Measurements from ENCODE around the gene TSEN54.

TSEN54 gene

GRCh38 chr17:75566416-75566815, 50.1 kb downstream of the TSEN54 start:
- Histone ChIP-seq H3K36me3 (ENCODE audit: control insufficient read depth, insufficient read depth, low read length) (no peaks in the 10 kb centered on the region), H3K4me3 (ENCODE audit: insufficient read depth, low read depth, low read length) (no peak overlapping the region), H3K27ac (ENCODE audit: insufficient read depth, low read depth, low read length, poor library complexity, severe bottlenecking) (no peak overlapping the region), H3K4me1 (ENCODE audit: control insufficient read depth, insufficient read depth, low read length) (no peaks in the 10 kb centered on the region), H3K27me3 (ENCODE audit: control insufficient read depth, insufficient read depth, low read length, poor library complexity, severe bottlenecking) (no peaks in the 10 kb centered on the region), H3K9me3 (ENCODE audit: control insufficient read depth, low read length) (no peaks in the 10 kb centered on the region)
- WGBS, 2 experiments, result 87 to 88% methylated on average over 6 of the region's 6 CpGs

DNA sequence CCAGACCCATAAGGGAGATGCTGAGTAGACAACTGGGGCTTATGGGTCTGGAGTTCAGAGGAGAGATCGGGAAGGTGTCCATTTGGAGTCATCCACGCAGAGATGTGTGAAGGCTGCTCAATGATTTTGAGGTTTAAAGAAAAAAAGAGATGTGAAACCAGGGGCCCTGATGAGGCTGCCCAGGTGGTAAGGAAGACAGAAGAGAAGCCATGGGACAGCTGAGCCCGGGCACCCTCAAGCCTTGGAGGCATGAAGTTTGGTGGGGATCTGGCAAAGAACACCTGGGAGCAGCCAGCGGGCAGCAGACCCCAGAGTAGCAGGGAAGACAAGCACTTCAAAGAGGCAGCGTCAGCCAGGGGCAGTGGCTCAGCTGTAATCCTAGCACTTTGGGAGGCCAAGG, 50.5 kb downstream of the TSEN54 start:
- H3K27me3 ChIP-seq (ENCODE audit: control insufficient read depth, insufficient read depth, low read length, poor library complexity, severe bottlenecking), result no peaks in the 10 kb centered on the region
- WGBS, 2 experiments, result 91 to 93% methylated on average over 5 of the region's 5 CpGs

GRCh38 chr17:75568412-75569255, 52.3 kb downstream of the TSEN54 start:
- Histone ChIP-seq H3K27me3 (ENCODE audit: control insufficient read depth, insufficient read depth, low read length, poor library complexity, severe bottlenecking) (no peaks in the 10 kb centered on the region), H3K4me3 (ENCODE audit: insufficient read depth, low read depth, low read length) (no peak overlapping the region), H3K36me3 (ENCODE audit: control insufficient read depth, insufficient read depth, low read length) (no peaks in the 10 kb centered on the region), H3K27ac (ENCODE audit: insufficient read depth, low read depth, low read length, poor library complexity, severe bottlenecking) (no peak overlapping the region), H3K9me3 (ENCODE audit: control insufficient read depth, low read length) (no peaks in the 10 kb centered on the region), H3K4me1 (ENCODE audit: control insufficient read depth, insufficient read depth, low read length) (no peaks in the 10 kb centered on the region)
- WGBS, 2 experiments, result 94 to 96% methylated on average over 31 of the region's 31 CpGs

More for the DNA sequence above, 50.5 kb downstream of the TSEN54 start:
- Histone ChIP-seq H3K9me3 (ENCODE audit: control insufficient read depth, low read length) (no peaks in the 10 kb centered on the region), H3K4me3 (ENCODE audit: insufficient read depth, low read depth, low read length) (no peak overlapping the region), H3K4me1 (ENCODE audit: control insufficient read depth, insufficient read depth, low read length) (no peaks in the 10 kb centered on the region), H3K36me3 (ENCODE audit: control insufficient read depth, insufficient read depth, low read length) (no peaks in the 10 kb centered on the region), H3K27ac (ENCODE audit: insufficient read depth, low read depth, low read length, poor library complexity, severe bottlenecking) (no peak overlapping the region)

DNA sequence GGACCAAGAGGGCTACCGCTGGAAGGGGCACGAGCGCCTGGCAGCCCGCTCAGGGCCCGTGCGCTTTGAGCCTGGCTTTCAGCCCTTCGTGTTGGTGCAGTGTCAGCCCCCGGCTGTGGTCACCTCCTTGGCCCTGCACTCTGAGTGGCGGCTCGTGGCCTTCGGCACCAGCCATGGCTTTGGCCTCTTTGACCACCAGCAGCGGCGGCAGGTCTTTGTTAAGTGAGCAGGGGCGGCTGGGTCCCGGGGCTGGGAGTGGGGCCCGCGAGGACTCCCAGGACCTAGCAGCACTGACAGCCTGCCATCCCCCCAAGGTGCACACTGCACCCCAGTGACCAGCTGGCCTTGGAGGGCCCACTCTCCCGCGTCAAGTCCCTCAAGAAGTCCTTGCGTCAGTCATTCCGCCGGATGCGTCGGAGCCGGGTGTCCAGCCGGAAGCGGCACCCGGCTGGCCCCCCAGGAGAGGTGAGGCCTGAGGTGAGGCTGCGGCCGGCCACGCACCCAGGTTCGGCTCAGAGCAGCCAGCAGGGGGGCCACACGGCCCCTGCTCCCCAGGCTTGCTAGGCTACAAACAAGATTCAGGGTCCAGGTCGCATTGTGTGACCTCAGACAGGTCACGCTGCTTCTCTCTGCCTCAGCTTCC, 53.8 kb downstream of the TSEN54 start:
- Histone ChIP-seq H3K4me3 (ENCODE audit: insufficient read depth, low read depth, low read length) (no peak overlapping the region), H3K27ac (ENCODE audit: insufficient read depth, low read depth, low read length, poor library complexity, severe bottlenecking) (no peak overlapping the region), H3K4me1 (ENCODE audit: control insufficient read depth, insufficient read depth, low read length) (no peaks in the 10 kb centered on the region), H3K9me3 (ENCODE audit: control insufficient read depth, low read length) (no peaks in the 10 kb centered on the region), H3K36me3 (ENCODE audit: control insufficient read depth, insufficient read depth, low read length) (no peaks in the 10 kb centered on the region), H3K27me3 (ENCODE audit: control insufficient read depth, insufficient read depth, low read length, poor library complexity, severe bottlenecking) (no peaks in the 10 kb centered on the region)
- 94 to 95% methylated on average over 35 of the region's 35 CpGs for WGBS, 2 experiments

- Histone ChIP-seq H3K36me3 (ENCODE audit: control insufficient read depth, insufficient read depth, low read length) (no peaks in the 10 kb centered on the region), H3K9me3 (ENCODE audit: control insufficient read depth, low read length) (no peaks in the 10 kb centered on the region), H3K4me3 (ENCODE audit: insufficient read depth, low read depth, low read length) (no peak overlapping the region), H3K4me1 (ENCODE audit: control insufficient read depth, insufficient read depth, low read length) (no peaks in the 10 kb centered on the region), H3K27me3 (ENCODE audit: control insufficient read depth, insufficient read depth, low read length, poor library complexity, severe bottlenecking) (no peaks in the 10 kb centered on the region), H3K27ac (ENCODE audit: insufficient read depth, low read depth, low read length, poor library complexity, severe bottlenecking) (no peak overlapping the region)
- WGBS, 2 experiments, result 96% methylated on average over 11 of the region's 11 CpGs
These were observed 54.4 kb downstream of the TSEN54 start for GRCh38 chr17:75570772-75571171.

DNA sequence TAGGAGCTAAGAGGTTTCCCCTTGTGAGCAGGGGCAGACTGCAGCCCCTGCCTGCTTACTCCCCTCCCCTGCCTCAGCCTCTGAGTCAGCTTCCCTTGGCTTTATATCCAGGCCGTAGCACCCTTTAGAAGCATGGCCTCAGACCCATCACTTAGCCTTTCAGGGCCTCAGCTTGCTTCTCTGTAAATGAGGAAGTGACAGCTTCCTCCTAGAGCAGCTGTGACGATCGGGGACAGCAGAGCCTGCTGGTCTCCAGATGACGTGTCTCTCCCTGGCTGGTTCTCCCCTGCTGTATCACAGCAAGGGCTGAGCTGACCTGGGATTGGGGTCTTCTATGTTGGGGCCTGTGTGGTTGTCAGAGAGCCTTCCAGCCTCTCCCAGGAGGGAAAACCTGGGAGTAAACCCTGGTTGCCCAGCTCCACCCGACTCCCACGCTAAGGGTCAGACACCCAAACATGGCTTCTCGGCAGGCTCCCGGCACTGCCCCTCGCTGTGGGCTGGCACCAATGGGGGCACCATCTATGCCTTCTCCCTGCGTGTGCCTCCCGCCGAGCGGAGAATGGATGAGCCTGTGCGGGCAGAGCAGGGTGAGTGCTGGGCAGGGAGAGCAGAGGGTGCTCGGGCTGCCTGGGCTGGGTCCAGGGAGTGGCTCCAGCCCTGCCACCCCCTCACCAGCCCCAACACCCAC, 55.0 kb downstream of the TSEN54 start:
- H3K27me3 ChIP-seq (ENCODE audit: control insufficient read depth, insufficient read depth, low read length, poor library complexity, severe bottlenecking), result no peaks in the 10 kb centered on the region
- no peaks in the 10 kb centered on the region for H3K36me3 ChIP-seq (ENCODE audit: control insufficient read depth, insufficient read depth, low read length)
- WGBS, 2 experiments, result 89 to 91% methylated on average over 15 of the region's 15 CpGs
- no peaks in the 10 kb centered on the region for H3K4me1 ChIP-seq (ENCODE audit: control insufficient read depth, insufficient read depth, low read length)
- H3K9me3 ChIP-seq (ENCODE audit: control insufficient read depth, low read length), result no peaks in the 10 kb centered on the region
- no peak overlapping the region for H3K4me3 ChIP-seq (ENCODE audit: insufficient read depth, low read depth, low read length)
- no peak overlapping the region for H3K27ac ChIP-seq (ENCODE audit: insufficient read depth, low read depth, low read length, poor library complexity, severe bottlenecking)

- Histone ChIP-seq H3K4me3 (ENCODE audit: insufficient read depth, low read depth, low read length) (no peak overlapping the region), H3K36me3 (ENCODE audit: control insufficient read depth, insufficient read depth, low read length) (no peaks in the 10 kb centered on the region), H3K4me1 (ENCODE audit: control insufficient read depth, insufficient read depth, low read length) (no peaks in the 10 kb centered on the region), H3K9me3 (ENCODE audit: control insufficient read depth, low read length) (no peaks in the 10 kb centered on the region), H3K27me3 (ENCODE audit: control insufficient read depth, insufficient read depth, low read length, poor library complexity, severe bottlenecking) (no peaks in the 10 kb centered on the region), H3K27ac (ENCODE audit: insufficient read depth, low read depth, low read length, poor library complexity, severe bottlenecking) (no peak overlapping the region)
- 92 to 93% methylated on average over 16 of the region's 16 CpGs for WGBS, 2 experiments
These were observed 55.5 kb downstream of the TSEN54 start for GRCh38 chr17:75571885-75572215.

GRCh38 chr17:75572713-75573539, 56.6 kb downstream of the TSEN54 start:
- Histone ChIP-seq H3K9me3 (ENCODE audit: control insufficient read depth, low read length) (no peaks in the 10 kb centered on the region), H3K4me1 (ENCODE audit: control insufficient read depth, insufficient read depth, low read length) (no peaks in the 10 kb centered on the region), H3K27ac (ENCODE audit: insufficient read depth, low read depth, low read length, poor library complexity, severe bottlenecking) (no peak overlapping the region), H3K36me3 (ENCODE audit: control insufficient read depth, insufficient read depth, low read length) (no peaks in the 10 kb centered on the region), H3K4me3 (ENCODE audit: insufficient read depth, low read depth, low read length) (no peak overlapping the region), H3K27me3 (ENCODE audit: control insufficient read depth, insufficient read depth, low read length, poor library complexity, severe bottlenecking) (no peaks in the 10 kb centered on the region)
- 94 to 95% methylated on average over 39 of the region's 39 CpGs for WGBS, 2 experiments

DNA sequence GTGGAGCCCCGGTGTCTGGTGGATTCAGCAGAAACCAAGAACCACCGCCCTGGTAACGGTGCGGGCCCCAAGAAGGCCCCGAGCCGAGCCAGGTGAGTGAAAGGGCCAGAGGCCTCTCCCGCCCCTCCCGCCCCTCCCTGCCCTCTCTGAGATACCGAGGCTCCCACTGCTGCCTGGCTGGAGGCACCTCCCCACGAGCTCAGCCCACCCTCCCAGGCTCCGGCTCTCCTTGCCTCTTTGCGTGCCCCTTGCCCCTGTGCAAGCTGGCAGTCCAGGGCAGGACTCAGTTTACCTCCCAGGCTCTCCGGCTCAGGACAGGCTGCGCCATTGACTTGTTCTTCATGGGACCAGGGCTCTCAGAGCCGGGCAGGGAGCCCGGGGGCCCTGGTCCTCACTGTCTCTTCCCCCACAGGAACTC, 57.2 kb downstream of the TSEN54 start:
- Histone ChIP-seq H3K4me1 (ENCODE audit: control insufficient read depth, insufficient read depth, low read length) (no peaks in the 10 kb centered on the region), H3K36me3 (ENCODE audit: control insufficient read depth, insufficient read depth, low read length) (no peaks in the 10 kb centered on the region), H3K27ac (ENCODE audit: insufficient read depth, low read depth, low read length, poor library complexity, severe bottlenecking) (no peak overlapping the region), H3K27me3 (ENCODE audit: control insufficient read depth, insufficient read depth, low read length, poor library complexity, severe bottlenecking) (no peaks in the 10 kb centered on the region), H3K4me3 (ENCODE audit: insufficient read depth, low read depth, low read length) (no peak overlapping the region), H3K9me3 (ENCODE audit: control insufficient read depth, low read length) (no peaks in the 10 kb centered on the region)
- WGBS, 2 experiments, result 88 to 91% methylated on average over 16 of the region's 16 CpGs
